ENCODE measurements around the gene CSRNP3.

The CSRNP3 gene

GRCh38 chr2:165466386-165466785 lies 3.1 kb upstream of the CSRNP3 start:
- Histone ChIP-seq H3K4me3 (no peak overlapping the region), H3K27ac (no peak overlapping the region)

GRCh38 chr2:165467921-165468320 lies 1.6 kb upstream of the CSRNP3 start:
- H3K4me3 ChIP-seq = no peak overlapping the region
- no peak overlapping the region for H3K27ac ChIP-seq

- Histone ChIP-seq H3K27ac (no peak overlapping the region), H3K4me3 (peak overlapping the region in 4 of 7 experiments; percentile 19 to 42 (median 24))
These were observed 863 bp downstream of the CSRNP3 start for GRCh38 chr2:165470361-165470760.

GRCh38 chr2:165471349-165471950 lies 2.0 kb downstream of the CSRNP3 start:
- peak overlapping the region in 1 of 21 experiments; percentile 11 for H3K27ac ChIP-seq
- H3K4me3 ChIP-seq = no peak overlapping the region

- no peak overlapping the region for H3K27ac ChIP-seq
- H3K4me3 ChIP-seq = no peak overlapping the region
These were observed 3.4 kb downstream of the CSRNP3 start for GRCh38 chr2:165472922-165473321.

- H3K4me3 ChIP-seq = no peak overlapping the region
These were observed 5.2 kb downstream of the CSRNP3 start for GRCh38 chr2:165474619-165475276.

GRCh38 chr2:165475277-165476004 lies 5.9 kb downstream of the CSRNP3 start:
- H3K4me3 ChIP-seq = no peak overlapping the region
- H3K27ac ChIP-seq = no peak overlapping the region

More at GRCh38 chr2:165474619-165475276, 5.2 kb downstream of the CSRNP3 start:
- H3K27ac ChIP-seq = no peak overlapping the region

- H3K4me3 ChIP-seq = no peak overlapping the region
- H3K27ac ChIP-seq = no peak overlapping the region
These were observed 10.4 kb downstream of the CSRNP3 start for GRCh38 chr2:165479856-165480255.

- Histone ChIP-seq H3K27ac (no peak overlapping the region), H3K4me3 (no peak overlapping the region)
These were observed 25.1 kb downstream of the CSRNP3 start for GRCh38 chr2:165494573-165494972.

GRCh38 chr2:165497659-165498317 lies 28.3 kb downstream of the CSRNP3 start:
- H3K27ac ChIP-seq = no peak overlapping the region
- H3K4me3 ChIP-seq = no peak overlapping the region

- H3K27ac ChIP-seq = no peak overlapping the region
These were observed 29.6 kb downstream of the CSRNP3 start for GRCh38 chr2:165499131-165499530.

GRCh38 chr2:165500001-165500400 lies 30.5 kb downstream of the CSRNP3 start:
- H3K27ac ChIP-seq = no peak overlapping the region
- H3K4me3 ChIP-seq = no peak overlapping the region

More at GRCh38 chr2:165499131-165499530, 29.6 kb downstream of the CSRNP3 start:
- no peak overlapping the region for H3K4me3 ChIP-seq

GRCh38 chr2:165500816-165501215 lies 31.3 kb downstream of the CSRNP3 start:
- no peak overlapping the region for H3K27ac ChIP-seq
- H3K4me3 ChIP-seq = no peak overlapping the region

- no peak overlapping the region for H3K27ac ChIP-seq
- H3K4me3 ChIP-seq = no peak overlapping the region
These were observed 36.0 kb downstream of the CSRNP3 start for GRCh38 chr2:165505514-165505913.

GRCh38 chr2:165508927-165509326 lies 39.4 kb downstream of the CSRNP3 start:
- Histone ChIP-seq H3K27ac (no peak overlapping the region), H3K4me3 (no peak overlapping the region)

- no peak overlapping the region for H3K4me3 ChIP-seq
- no peak overlapping the region for H3K27ac ChIP-seq
These were observed 44.0 kb downstream of the CSRNP3 start for GRCh38 chr2:165513479-165513878.

- H3K4me3 ChIP-seq = no peak overlapping the region
- H3K27ac ChIP-seq = no peak overlapping the region
These were observed 49.1 kb downstream of the CSRNP3 start for GRCh38 chr2:165518611-165519010.

GRCh38 chr2:165522719-165523118 lies 53.2 kb downstream of the CSRNP3 start:
- H3K27ac ChIP-seq = no peak overlapping the region

GRCh38 chr2:165524720-165525119 lies 55.2 kb downstream of the CSRNP3 start:
- H3K4me3 ChIP-seq = no peak overlapping the region
- H3K27ac ChIP-seq = no peak overlapping the region

More at GRCh38 chr2:165522719-165523118, 53.2 kb downstream of the CSRNP3 start:
- no peak overlapping the region for H3K4me3 ChIP-seq

GRCh38 chr2:165528691-165529090 lies 59.2 kb downstream of the CSRNP3 start:
- Histone ChIP-seq H3K4me3 (no peak overlapping the region), H3K27ac (no peak overlapping the region)
